ENCODE results near the gene RAP2A. TPM values are rescaled to one million over a fixed set of nuclear protein-coding genes. Genes with fewer than 3 reads are reported as not detected.
A peak's percentile ranks its signal among the peaks of the same experiment; 100 is the strongest.

Gene RAP2A
- total RNA-seq, 4 donors from 2014 or later, result 10.5 to 23.2 (median 20.7) TPM

DNA sequence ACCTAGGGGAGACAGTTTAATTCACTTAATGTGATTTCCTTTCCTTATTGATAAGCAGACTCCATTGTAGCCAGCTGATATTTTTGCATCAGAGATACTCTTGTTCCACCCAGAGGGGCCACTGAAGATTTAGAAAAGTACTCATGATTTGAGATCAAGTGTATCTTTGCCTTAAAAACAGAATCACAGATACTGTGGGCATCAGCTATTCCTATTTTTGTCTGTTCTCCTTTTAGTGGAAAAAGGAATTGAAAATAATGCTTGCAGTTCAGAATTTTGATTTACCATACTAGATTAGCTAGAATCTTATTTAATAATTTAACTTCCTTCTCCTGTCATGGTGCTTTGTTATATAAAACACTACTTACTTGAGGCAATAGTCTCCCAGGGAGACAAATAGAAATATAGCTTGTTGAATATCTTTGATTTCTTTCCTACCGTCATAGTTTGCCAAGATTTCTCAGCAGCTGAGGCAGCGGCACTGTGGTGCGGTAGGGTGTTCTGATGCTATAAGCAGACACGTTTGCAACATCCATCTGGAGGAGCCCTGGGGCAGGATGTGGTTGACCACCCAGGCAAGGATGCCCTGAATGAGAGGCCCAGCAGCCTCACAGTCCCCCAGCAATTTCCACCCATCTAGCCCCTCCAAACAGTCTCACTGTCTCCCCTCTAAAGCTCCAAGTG is 47.0 kb upstream of the RAP2A start:
- DNase-seq, result peak; percentile 26
- in situ Hi-C loops (cut with MboI; ENCODE audit: low pct_ligation_motif_present in 1 of 4, low pct_unique_long_range_greater_than_20kb in 1 of 4, low sequenced_read_pairs in 3 of 4), result no loop called here
- TF ChIP-seq POLR2AphosphoS5 (IDR thresholded peaks at IDR 0.05) (no peak), EP300 (IDR thresholded peaks at IDR 0.05; ENCODE audit: low read depth) (no peak), POLR2A (IDR thresholded peaks at IDR 0.05) (no peak)
- TF ChIP-seq, protein P1, sequence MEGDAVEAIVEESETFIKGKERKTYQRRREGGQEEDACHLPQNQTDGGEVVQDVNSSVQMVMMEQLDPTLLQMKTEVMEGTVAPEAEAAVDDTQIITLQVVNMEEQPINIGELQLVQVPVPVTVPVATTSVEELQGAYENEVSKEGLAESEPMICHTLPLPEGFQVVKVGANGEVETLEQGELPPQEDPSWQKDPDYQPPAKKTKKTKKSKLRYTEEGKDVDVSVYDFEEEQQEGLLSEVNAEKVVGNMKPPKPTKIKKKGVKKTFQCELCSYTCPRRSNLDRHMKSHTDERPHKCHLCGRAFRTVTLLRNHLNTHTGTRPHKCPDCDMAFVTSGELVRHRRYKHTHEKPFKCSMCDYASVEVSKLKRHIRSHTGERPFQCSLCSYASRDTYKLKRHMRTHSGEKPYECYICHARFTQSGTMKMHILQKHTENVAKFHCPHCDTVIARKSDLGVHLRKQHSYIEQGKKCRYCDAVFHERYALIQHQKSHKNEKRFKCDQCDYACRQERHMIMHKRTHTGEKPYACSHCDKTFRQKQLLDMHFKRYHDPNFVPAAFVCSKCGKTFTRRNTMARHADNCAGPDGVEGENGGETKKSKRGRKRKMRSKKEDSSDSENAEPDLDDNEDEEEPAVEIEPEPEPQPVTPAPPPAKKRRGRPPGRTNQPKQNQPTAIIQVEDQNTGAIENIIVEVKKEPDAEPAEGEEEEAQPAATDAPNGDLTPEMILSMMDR (IDR thresholded peaks at IDR 0.05), result no peak
- 72 to 100% methylated on average over 1 to 4 of the region's 4 CpGs for WGBS, 2 donors (ENCODE audit: low coverage in 1 of 2)
- intact Hi-C loops (cut with DNase I; ENCODE audit: low total_unique reads), result no loop called here
- peak overlapping the region; percentile 10 to 43 (median 38) for H3K27ac ChIP-seq
- H3K36me3 ChIP-seq, result peaks cover 0 to 11% (median 0%) of the 10 kb centered on the region in 4 donors
- H3K9me3 ChIP-seq, result no peaks in the 10 kb centered on the region
- no peak overlapping the region for H3K4me3 ChIP-seq
- no peaks in the 10 kb centered on the region for H3K27me3 ChIP-seq
- peaks cover 0 to 6% (median 0%) of the 10 kb centered on the region in 4 donors for H3K4me1 ChIP-seq

DNA sequence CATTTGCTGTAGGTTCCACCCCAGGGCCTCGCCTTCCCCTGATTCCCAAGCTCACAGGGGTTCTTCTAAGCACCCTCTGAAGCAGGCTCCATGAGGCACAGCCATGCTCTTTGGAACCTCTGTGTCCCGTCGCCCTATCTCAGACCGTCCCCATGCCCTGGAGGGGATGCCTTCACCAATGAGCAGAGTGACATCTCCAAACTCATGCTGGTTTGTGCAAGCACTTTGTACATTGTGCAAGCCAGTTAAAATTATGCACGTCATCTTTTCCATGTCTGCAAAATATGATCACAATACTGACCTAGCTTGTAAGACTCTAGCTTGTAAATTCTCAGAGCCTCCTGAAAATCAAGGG is 46.5 kb upstream of the RAP2A start:
- no peak overlapping the region for H3K4me3 ChIP-seq
- peak overlapping the region; percentile 10 to 43 (median 28) for H3K27ac ChIP-seq
- TF ChIP-seq, protein P1 (IDR thresholded peaks at IDR 0.05), result no peak
- TF ChIP-seq POLR2AphosphoS5 (IDR thresholded peaks at IDR 0.05) (no peak), EP300 (IDR thresholded peaks at IDR 0.05; ENCODE audit: low read depth) (no peak), POLR2A (IDR thresholded peaks at IDR 0.05) (no peak)
- no peaks in the 10 kb centered on the region for H3K9me3 ChIP-seq
- peaks cover 0 to 16% (median 0%) of the 10 kb centered on the region in 4 donors for H3K36me3 ChIP-seq
- no peaks in the 10 kb centered on the region for H3K27me3 ChIP-seq
- WGBS, 2 donors (ENCODE audit: low coverage in 1 of 2), result 80 to 89% methylated on average over 1 to 5 of the region's 5 CpGs
- intact Hi-C loops (cut with DNase I; ENCODE audit: low total_unique reads), result no loop called here
- in situ Hi-C loops (cut with MboI; ENCODE audit: low pct_ligation_motif_present in 1 of 4, low pct_unique_long_range_greater_than_20kb in 1 of 4, low sequenced_read_pairs in 3 of 4), result no loop called here
- no peak for DNase-seq
- H3K4me1 ChIP-seq, result peaks cover 0 to 6% (median 0%) of the 10 kb centered on the region in 4 donors

DNA sequence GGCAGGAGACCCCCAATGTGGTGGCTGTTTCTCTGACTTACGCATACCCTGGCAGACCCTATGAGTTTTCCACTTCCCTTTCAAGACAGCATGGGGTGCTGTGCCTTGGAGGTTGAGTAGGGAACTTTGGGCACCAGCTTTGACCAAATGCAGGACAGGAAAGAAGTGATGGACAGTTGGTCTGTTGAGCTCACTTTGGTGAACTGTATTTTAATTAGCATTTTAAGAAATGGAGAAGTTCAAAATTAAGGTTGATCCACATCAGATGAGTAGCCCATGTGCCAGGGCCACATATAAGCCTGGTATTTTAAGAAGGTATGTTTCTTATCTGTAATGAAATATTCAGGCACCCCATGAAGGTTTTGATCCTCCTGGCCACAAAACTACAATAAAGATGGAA is 46.1 kb upstream of the RAP2A start:
- intact Hi-C loops (cut with DNase I; ENCODE audit: low total_unique reads) (no loop called here), in situ Hi-C loops (cut with MboI; ENCODE audit: low pct_ligation_motif_present in 1 of 4, low pct_unique_long_range_greater_than_20kb in 1 of 4, low sequenced_read_pairs in 3 of 4) (no loop called here)
- TF ChIP-seq, protein P1 (IDR thresholded peaks at IDR 0.05), result no peak
- no peak for TF ChIP-seq EP300 (IDR thresholded peaks at IDR 0.05; ENCODE audit: low read depth)
- TF ChIP-seq POLR2A (IDR thresholded peaks at IDR 0.05), result no peak
- TF ChIP-seq POLR2AphosphoS5 (IDR thresholded peaks at IDR 0.05), result no peak
- WGBS, 2 donors (ENCODE audit: low coverage in 1 of 2), result 86 to 88% methylated on average over 1 of the region's 1 CpG
- Histone ChIP-seq H3K4me3 (no peak overlapping the region), H3K9me3 (no peaks in the 10 kb centered on the region), H3K36me3 (peaks cover 0 to 20% (median 0%) of the 10 kb centered on the region in 4 donors), H3K27me3 (no peaks in the 10 kb centered on the region), H3K27ac (peak overlapping the region in 2 of 4 donors; percentile 3 to 43), H3K4me1 (peaks cover 0 to 6% (median 0%) of the 10 kb centered on the region in 4 donors)
- no peak for DNase-seq

DNA sequence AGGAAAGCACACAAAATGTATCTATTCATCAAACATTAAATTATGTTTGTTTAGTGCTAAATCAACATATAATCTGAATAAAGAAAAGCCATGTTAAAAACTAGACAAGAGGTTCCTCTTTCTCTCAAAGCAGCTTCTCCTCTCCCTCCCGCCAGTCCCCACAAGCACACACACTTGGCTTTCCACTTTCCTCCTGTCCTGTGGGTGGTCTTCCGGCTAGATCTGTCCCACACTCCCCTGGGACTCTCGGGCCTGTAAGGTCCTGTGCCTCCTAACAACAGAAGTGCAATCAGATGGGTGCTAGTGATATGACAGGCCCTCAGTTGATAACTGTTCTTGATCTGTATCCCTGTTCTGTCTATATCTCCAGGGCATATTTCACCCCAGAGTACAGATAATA is 45.6 kb upstream of the RAP2A start:
- TF ChIP-seq, protein P1 (IDR thresholded peaks at IDR 0.05), result no peak
- no peak for TF ChIP-seq POLR2A (IDR thresholded peaks at IDR 0.05)
- no peak for TF ChIP-seq POLR2AphosphoS5 (IDR thresholded peaks at IDR 0.05)
- TF ChIP-seq EP300 (IDR thresholded peaks at IDR 0.05; ENCODE audit: low read depth), result no peak
- 64 to 80% methylated on average over 1 to 3 of the region's 3 CpGs for whole genome bisulfite sequencing, 2 donors (ENCODE audit: low coverage in 1 of 2)
- in situ Hi-C loops (cut with MboI; ENCODE audit: low pct_ligation_motif_present in 1 of 4, low pct_unique_long_range_greater_than_20kb in 1 of 4, low sequenced_read_pairs in 3 of 4) (no loop called here), intact Hi-C loops (cut with DNase I; ENCODE audit: low total_unique reads) (no loop called here)
- Histone ChIP-seq H3K4me1 (peaks cover 0 to 6% (median 0%) of the 10 kb centered on the region in 4 donors), H3K9me3 (no peaks in the 10 kb centered on the region), H3K27ac (peak overlapping the region in 1 of 4 donors; percentile 3), H3K4me3 (no peak overlapping the region), H3K36me3 (peaks cover 0 to 20% (median 0%) of the 10 kb centered on the region in 4 donors), H3K27me3 (no peaks in the 10 kb centered on the region)
- no peak for DNase-seq
